Activated T-cell treated with anti-CD3 and anti-CD28 coated beads, Interleukin-2, amount 50 U/mL, for 24 hours (primary cell): ENCODE results near the gene MAN2B1.
A peak's percentile ranks its signal among the peaks of the same experiment; 100 is the strongest.
"Not testable (repeated sequence)": the region's sequence is repeated elsewhere in the genome, so short reads cannot be mapped to it uniquely, and the experiment has no call there.

Source experiments
- DNase-seq: peaks from one replicate; pipeline ENCODE4 v3.0.0-alpha.2; 2020
- H3K27ac Mint-ChIP-seq: 2 replicates; pipeline ENCODE4 v1.8.0; 2020; ENCODE audit warnings: mild to moderate bottlenecking, mixed read lengths
- H3K27me3 Mint-ChIP-seq: 2 replicates; pipeline ENCODE4 v1.8.0; 2020; ENCODE audit warnings: mixed read lengths
- H3K36me3 Mint-ChIP-seq: 2 replicates; pipeline ENCODE4 v1.8.0; 2020; ENCODE audit warnings: low read depth, mixed read lengths
- H3K4me1 Mint-ChIP-seq: 2 replicates; pipeline ENCODE4 v1.8.0; 2020; ENCODE audit warnings: low read depth, mixed read lengths
- H3K4me3 Mint-ChIP-seq: 2 replicates; pipeline ENCODE4 v1.8.0; 2020; ENCODE audit warnings: mild to moderate bottlenecking, moderate library complexity, mixed read lengths
- H3K9me3 Mint-ChIP-seq: 2 replicates; pipeline ENCODE4 v1.8.0; 2020; ENCODE audit warnings: mixed read lengths

The MAN2B1 gene

DNA sequence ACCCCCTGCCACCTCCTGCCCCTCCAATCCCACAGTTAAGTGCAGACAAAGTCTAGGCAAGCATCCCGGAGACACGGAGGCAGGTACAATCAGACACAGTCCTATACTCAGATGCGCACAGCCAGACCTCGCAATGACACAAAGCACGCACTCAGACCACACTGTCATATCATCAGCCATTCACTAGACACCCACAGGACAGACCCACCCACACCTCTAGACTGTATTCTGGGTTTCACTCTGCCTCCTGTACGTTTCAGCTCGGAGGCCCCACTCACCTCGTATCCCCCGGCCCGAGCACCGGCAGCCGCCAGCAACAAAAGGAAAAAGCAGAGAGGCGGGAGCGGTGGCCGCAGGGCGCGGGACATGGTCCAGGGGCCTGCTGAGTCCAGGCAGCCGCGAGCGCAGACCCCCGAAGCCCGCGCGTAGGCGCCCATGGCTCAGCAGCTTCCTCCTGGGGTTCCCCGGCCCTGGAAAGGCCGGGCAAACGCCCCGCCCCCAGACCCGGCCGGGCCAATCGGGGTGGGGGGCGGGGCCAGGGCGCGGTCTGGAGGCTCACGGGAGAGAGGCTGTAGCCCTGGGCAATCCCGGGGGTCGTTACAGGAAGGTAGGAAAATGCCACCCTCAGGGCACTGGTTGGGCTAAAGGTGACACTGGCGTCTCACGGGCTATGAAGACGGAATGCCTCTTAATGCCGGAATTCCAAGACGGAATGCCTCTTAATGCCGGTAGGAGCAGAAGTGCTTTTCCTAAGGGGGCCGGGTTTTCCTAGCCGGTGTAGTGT lies at the start of gene MAN2B1, which contains the start of gene WDR83:
MAN2B1 (minus strand) TSS at position 478 of the 784 bp plus-strand sequence; CDS start at position 437, 41 bp downstream.
WDR83 (plus strand) TSS at position 543 of the 784 bp plus-strand sequence. CDS start 2,984 bp downstream, outside the sequence.
- Mint-ChIP-seq H3K4me3 (peak within 1 kb of the TSS; percentile 95), H3K4me1 (peaks cover 52% of the 10 kb centered on the region), H3K27ac (peak within 1 kb of the TSS; percentile 100), H3K36me3 (peaks cover 87% of the 10 kb centered on the region), H3K9me3 (no peaks in the 10 kb centered on the region), H3K27me3 (no peaks in the 10 kb centered on the region)
- peak; percentile 90 for DNase-seq

DNA sequence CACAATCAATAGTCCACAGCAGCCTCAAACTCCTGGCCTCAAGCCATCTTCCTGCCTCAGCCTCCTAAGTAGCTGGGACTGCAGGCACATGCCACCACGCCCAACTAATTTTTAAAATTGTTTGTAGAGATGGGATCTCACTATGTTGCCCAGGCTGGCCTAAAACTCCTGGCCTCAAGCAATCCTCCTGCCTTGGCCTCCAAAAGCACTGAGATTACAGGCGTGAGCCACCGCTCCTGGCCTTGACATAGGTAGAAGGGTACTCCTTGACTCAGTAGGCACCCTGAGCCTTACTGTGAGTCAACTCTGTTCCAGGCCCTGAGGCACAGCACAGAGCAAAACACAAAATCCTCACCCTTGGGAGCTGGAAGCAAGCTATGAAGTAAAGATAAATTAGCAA lies 49.4 kb upstream of the MAN2B1 start:
- H3K4me3 Mint-ChIP-seq = no peak overlapping the region
- H3K27me3 Mint-ChIP-seq = no peaks in the 10 kb centered on the region

DNA sequence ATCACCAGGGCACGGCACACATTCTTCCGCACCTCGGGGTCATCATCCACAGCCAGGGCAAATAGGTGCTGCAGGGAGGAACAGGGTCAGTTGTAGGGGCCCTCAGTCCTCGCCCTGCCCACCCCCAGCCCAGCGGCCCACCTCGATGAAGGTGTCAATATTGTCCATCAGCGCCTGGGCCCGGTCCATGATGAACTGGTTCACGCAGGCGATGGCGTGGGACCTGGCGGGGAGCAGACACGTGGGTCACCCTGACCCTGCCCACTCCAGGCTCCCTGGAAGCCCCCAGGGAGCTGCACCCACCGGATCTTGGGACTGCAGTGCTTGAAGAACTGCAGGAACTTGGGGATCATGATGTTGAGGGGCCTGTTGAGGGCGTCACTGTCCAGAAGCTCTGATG lies 48.6 kb upstream of the MAN2B1 start:
- H3K27ac Mint-ChIP-seq = no peak overlapping the region
- peaks cover 92% of the 10 kb centered on the region for H3K36me3 Mint-ChIP-seq

More for the DNA sequence above, 49.4 kb upstream of the MAN2B1 start:
- H3K9me3 Mint-ChIP-seq = no peaks in the 10 kb centered on the region
- H3K36me3 Mint-ChIP-seq = peaks cover 91% of the 10 kb centered on the region
- no peak for DNase-seq
- H3K27ac Mint-ChIP-seq = peak overlapping the region; percentile 33
- H3K4me1 Mint-ChIP-seq = peaks cover 27% of the 10 kb centered on the region

DNA sequence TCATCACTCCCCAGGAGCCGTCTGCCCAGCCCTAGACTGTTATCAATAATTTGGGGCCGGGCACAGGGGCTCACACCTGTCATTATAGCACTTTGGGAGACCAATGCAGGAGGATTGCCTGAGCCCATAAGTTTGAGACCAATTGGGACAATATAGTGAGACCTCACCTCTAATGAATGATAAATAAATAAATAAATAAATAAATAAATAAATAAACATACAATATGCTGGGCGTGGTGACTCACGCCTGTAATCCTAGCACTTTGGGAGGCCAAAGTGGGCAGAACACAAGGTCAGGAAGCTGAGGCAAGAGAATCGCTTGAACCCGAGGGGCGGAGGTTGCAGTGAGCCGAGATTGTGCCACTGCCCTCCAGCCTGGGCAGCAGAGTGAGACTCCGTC lies 46.8 kb upstream of the MAN2B1 start:
- not testable (repeated sequence) for H3K27me3 Mint-ChIP-seq, H3K4me3 Mint-ChIP-seq, H3K27ac Mint-ChIP-seq, H3K9me3 Mint-ChIP-seq, DNase-seq, H3K4me1 Mint-ChIP-seq
- peaks cover 88% of the 10 kb centered on the region for H3K36me3 Mint-ChIP-seq

More for the DNA sequence above, 48.6 kb upstream of the MAN2B1 start:
- H3K4me1 Mint-ChIP-seq = peaks cover 19% of the 10 kb centered on the region
- no peak overlapping the region for H3K4me3 Mint-ChIP-seq
- no peaks in the 10 kb centered on the region for H3K27me3 Mint-ChIP-seq
- no peaks in the 10 kb centered on the region for H3K9me3 Mint-ChIP-seq
- DNase-seq = no peak

DNA sequence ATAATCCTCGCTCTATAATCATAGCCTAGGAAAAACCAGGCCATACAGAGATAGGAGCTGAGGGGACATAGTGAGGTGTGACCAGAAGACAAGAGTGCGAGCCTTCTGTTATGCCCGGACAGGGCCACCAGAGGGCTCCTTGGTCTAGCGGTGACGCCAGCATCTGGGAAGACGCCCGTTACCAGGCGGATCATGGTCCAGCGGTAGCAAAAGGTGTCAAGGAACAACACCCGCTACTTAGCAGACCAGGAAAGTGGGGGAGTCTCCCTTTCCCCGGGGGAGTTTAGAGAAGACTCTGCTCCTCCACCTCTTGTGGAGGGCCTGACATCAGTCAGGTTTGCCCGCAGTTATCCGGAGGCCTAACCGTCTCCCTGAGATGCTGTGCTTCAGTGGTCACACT lies 45.5 kb upstream of the MAN2B1 start:
- not testable (repeated sequence) for H3K27me3 Mint-ChIP-seq, H3K4me1 Mint-ChIP-seq, H3K4me3 Mint-ChIP-seq, H3K27ac Mint-ChIP-seq, DNase-seq, H3K9me3 Mint-ChIP-seq
- H3K36me3 Mint-ChIP-seq = peaks cover 86% of the 10 kb centered on the region

- Mint-ChIP-seq H3K4me1 (no peaks in the 10 kb centered on the region), H3K27me3 (no peaks in the 10 kb centered on the region), H3K27ac (no peak overlapping the region), H3K36me3 (peaks cover 86% of the 10 kb centered on the region), H3K4me3 (no peak overlapping the region), H3K9me3 (no peaks in the 10 kb centered on the region)
- no peak for DNase-seq
These were observed 44.6 kb upstream of the MAN2B1 start for GRCh38 chr19:12711187-12711586.

GRCh38 chr19:12708641-12709040 lies 42.1 kb upstream of the MAN2B1 start:
- H3K4me1 Mint-ChIP-seq = no peaks in the 10 kb centered on the region
- H3K27ac Mint-ChIP-seq = no peak overlapping the region
- H3K36me3 Mint-ChIP-seq = peaks cover 87% of the 10 kb centered on the region
- H3K4me3 Mint-ChIP-seq = no peak overlapping the region
- no peak for DNase-seq
- H3K9me3 Mint-ChIP-seq = no peaks in the 10 kb centered on the region
- no peaks in the 10 kb centered on the region for H3K27me3 Mint-ChIP-seq

- no peak overlapping the region for H3K4me3 Mint-ChIP-seq
- peak overlapping the region; percentile 30 for H3K27ac Mint-ChIP-seq
- no peaks in the 10 kb centered on the region for H3K27me3 Mint-ChIP-seq
- no peak for DNase-seq
- peaks cover 92% of the 10 kb centered on the region for H3K36me3 Mint-ChIP-seq
- H3K9me3 Mint-ChIP-seq = no peaks in the 10 kb centered on the region
- no peaks in the 10 kb centered on the region for H3K4me1 Mint-ChIP-seq
These were observed 39.8 kb upstream of the MAN2B1 start for GRCh38 chr19:12706332-12706718.

GRCh38 chr19:12705654-12706331 lies 39.3 kb upstream of the MAN2B1 start:
- H3K27ac Mint-ChIP-seq = peak overlapping the region; percentile 30
- no peak overlapping the region for H3K4me3 Mint-ChIP-seq
- H3K9me3 Mint-ChIP-seq = no peaks in the 10 kb centered on the region
- no peaks in the 10 kb centered on the region for H3K27me3 Mint-ChIP-seq
- H3K36me3 Mint-ChIP-seq = peaks cover 92% of the 10 kb centered on the region
- no peak for DNase-seq
- no peaks in the 10 kb centered on the region for H3K4me1 Mint-ChIP-seq

DNA sequence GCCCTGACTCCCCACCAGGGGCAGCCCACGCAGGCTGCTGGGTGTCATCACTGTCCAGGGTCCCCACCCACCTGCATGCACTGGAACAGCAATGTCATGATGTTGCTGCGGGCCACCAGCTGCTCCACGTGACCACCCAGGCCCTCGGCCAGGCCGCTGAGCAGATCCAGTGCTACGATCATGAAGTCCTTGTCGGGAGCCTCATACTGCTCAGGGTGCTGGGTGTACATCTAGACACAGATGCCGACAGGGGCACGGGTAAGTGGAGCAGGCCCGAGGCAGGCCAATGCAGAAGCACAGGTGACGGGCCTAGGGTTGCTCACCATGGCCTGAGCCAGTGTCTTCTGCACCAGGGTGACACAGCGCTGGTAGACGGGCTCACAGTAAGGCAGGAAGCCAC lies 38.6 kb upstream of the MAN2B1 start:
- DNase-seq = no peak
- peak overlapping the region; percentile 50 for H3K27ac Mint-ChIP-seq
- H3K9me3 Mint-ChIP-seq = no peaks in the 10 kb centered on the region
- H3K4me3 Mint-ChIP-seq = no peak overlapping the region
- no peaks in the 10 kb centered on the region for H3K4me1 Mint-ChIP-seq
- H3K36me3 Mint-ChIP-seq = peaks cover 91% of the 10 kb centered on the region
- H3K27me3 Mint-ChIP-seq = no peaks in the 10 kb centered on the region

GRCh38 chr19:12703046-12703445 lies 36.5 kb upstream of the MAN2B1 start:
- no peak overlapping the region for H3K4me3 Mint-ChIP-seq
- H3K27me3 Mint-ChIP-seq = no peaks in the 10 kb centered on the region
- H3K36me3 Mint-ChIP-seq = peaks cover 91% of the 10 kb centered on the region
- no peaks in the 10 kb centered on the region for H3K9me3 Mint-ChIP-seq
- DNase-seq = no peak
- peaks cover 7% of the 10 kb centered on the region for H3K4me1 Mint-ChIP-seq
- peak overlapping the region; percentile 63 for H3K27ac Mint-ChIP-seq

- Mint-ChIP-seq H3K9me3 (no peaks in the 10 kb centered on the region), H3K36me3 (peaks cover 86% of the 10 kb centered on the region), H3K4me1 (peaks cover 13% of the 10 kb centered on the region), H3K27ac (peak overlapping the region; percentile 29), H3K4me3 (no peak overlapping the region), H3K27me3 (no peaks in the 10 kb centered on the region)
- no peak for DNase-seq
These were observed 35.2 kb upstream of the MAN2B1 start for GRCh38 chr19:12701596-12702282.

DNA sequence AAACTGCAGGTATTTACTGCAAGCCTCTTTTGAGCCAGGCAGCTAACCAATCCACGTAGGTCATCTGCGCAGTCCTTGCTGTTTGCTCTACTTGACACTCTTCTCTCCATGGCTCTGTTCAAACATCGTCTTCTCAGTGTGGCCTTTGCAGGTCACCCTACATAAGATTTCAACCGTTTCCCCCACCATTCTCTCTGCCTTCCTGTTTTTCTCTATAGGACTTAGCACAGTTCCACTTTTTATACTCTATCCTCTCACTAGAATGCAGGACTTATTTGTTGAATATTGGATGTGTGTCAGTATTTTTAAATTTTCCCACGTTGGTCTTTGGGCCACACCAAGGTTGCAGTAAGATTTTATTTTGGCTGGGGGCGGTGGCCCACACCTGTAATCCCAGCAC lies 31.6 kb upstream of the MAN2B1 start:
- H3K4me3 Mint-ChIP-seq = peak overlapping the region; percentile 58
- peaks cover 27% of the 10 kb centered on the region for H3K4me1 Mint-ChIP-seq
- DNase-seq = no peak
- H3K36me3 Mint-ChIP-seq = peaks cover 62% of the 10 kb centered on the region
- peak overlapping the region; percentile 84 for H3K27ac Mint-ChIP-seq
- H3K27me3 Mint-ChIP-seq = no peaks in the 10 kb centered on the region
- no peaks in the 10 kb centered on the region for H3K9me3 Mint-ChIP-seq

- Mint-ChIP-seq H3K27ac (peak overlapping the region; percentile 40), H3K36me3 (peaks cover 62% of the 10 kb centered on the region), H3K4me3 (peak overlapping the region; percentile 87), H3K4me1 (peaks cover 27% of the 10 kb centered on the region)
- not testable (repeated sequence) for DNase-seq, H3K27me3 Mint-ChIP-seq, H3K9me3 Mint-ChIP-seq
These were observed 30.9 kb upstream of the MAN2B1 start for GRCh38 chr19:12697425-12697824.
